K562 (cell line): ENCODE measurements around the gene POLR2L. TPM values are rescaled to one million over a fixed set of nuclear protein-coding genes. Genes with fewer than 3 reads are reported as not detected.
A peak's percentile ranks its signal among the peaks of the same experiment; 100 is the strongest.

Experiments
- ARID1B ChIP-seq: fragments of 450-650 bp; IDR thresholded peaks from 2 replicates; pipeline ENCODE4 v1.6.1; 2016; ENCODE audit warnings: antibody characterized with exemption, mild to moderate bottlenecking, inconsistent platforms
- EP400 ChIP-seq: fragments of 450-650 bp; IDR thresholded peaks from 2 replicates; pipeline ENCODE4 v1.6.1; 2017; ENCODE audit warnings: antibody characterized with exemption, mild to moderate bottlenecking, moderate library complexity
- ERF ChIP-seq: fragments of 450-650 bp; formaldehyde crosslinking; IDR thresholded peaks from 2 replicates; pipeline ENCODE4 v1.4.0; 2020; ENCODE audit warnings: mild to moderate bottlenecking, mixed read lengths
- NUFIP1 ChIP-seq: fragments of 450-650 bp; IDR thresholded peaks from 2 replicates; pipeline ENCODE4 v1.6.1; 2018; ENCODE audit not compliant: partially characterized antibody
- ZNF134 ChIP-seq: fragments of 250-450 bp; sonication (Bioruptor Pico); conservative IDR thresholded peaks from 2 replicates; pipeline ENCODE4 v1.4.0; 2020
- ZNF583 ChIP-seq: fragments of 250-450 bp; sonication (Bioruptor Pico); IDR thresholded peaks from 2 replicates; pipeline ENCODE4 v1.4.0; 2020
- ZNF584 ChIP-seq: fragments of 200-800 bp; sonication (Bioruptor generic); IDR thresholded peaks from 2 replicates; pipeline ENCODE4 v1.6.1; 2016; ENCODE audit warnings: low read depth, mild to moderate bottlenecking, missing genetic modification characterization, missing compliant biosample characterization
- polyA plus RNA-seq, 8 experiments: library from polyadenylated mRNA; depleted of rRNA in 4 of 8; stranded (reverse) in 5 of 8; unstranded in 3 of 8; fragments of >200 nt; fragmentation: Nextera tagmentation in 2 of 8; fragmentation: Illumina TruSeq in 1 of 8; extraction: Ambion mirVana in 2 of 8; extraction: Trizol in 1 of 8; gene quantifications; 2 replicates each; pipeline versions ENCODE4 v1.2.1 to v1.2.3, GENCODE V29; 2011 to 2014; ENCODE audit warnings: inconsistent platforms in 1 of 8, missing spikeins in 1 of 8
- total RNA-seq, 7 experiments: library from RNA; depleted of rRNA in 6 of 7; stranded (reverse); fragments of >200 nt in 6 of 7; fragmentation: Illumina TruSeq in 2 of 7; extraction: Trizol in 2 of 7; gene quantifications; 2 replicates each; pipeline versions ENCODE4 v1.2.1 to v1.2.3, GENCODE V29; 2011 to 2021; ENCODE audit warnings: low replicate concordance in 1 of 7
- TF ChIP-seq, protein P1 (sequence below): fragments of 250-450 bp; sonication (Bioruptor Pico); IDR thresholded peaks from 2 replicates; pipeline ENCODE4 v1.5.0; 2021; ENCODE audit warnings: mild to moderate bottlenecking, moderate library complexity
- TF ChIP-seq, protein P2 (sequence below): IDR thresholded peaks from 2 replicates; pipeline ENCODE4 v1.6.1; 2016; ENCODE audit warnings: missing genetic modification characterization, missing compliant biosample characterization
- TF ChIP-seq, protein P3 (sequence below), 2 experiments: fragments of 450-650 bp; IDR thresholded peaks; 2 replicates each; pipeline ENCODE4 v1.6.1; 2016; ENCODE audit warnings: mild to moderate bottlenecking in 2 of 2, borderline replicate concordance in 1 of 2, low read depth in 1 of 2, moderate library complexity in 1 of 2
- TF ChIP-seq, protein P4 (sequence below): fragments of 250-450 bp; sonication (Bioruptor Pico); IDR thresholded peaks from 2 replicates; pipeline ENCODE4 v1.5.1; 2021; ENCODE audit warnings: mild to moderate bottlenecking
- TF ChIP-seq, protein P5 (sequence below): fragments of 250-450 bp; sonication (Bioruptor Pico); IDR thresholded peaks from 2 replicates; pipeline ENCODE4 v1.5.0; 2021

The POLR2L gene
- total and polyA plus RNA-seq, 9 of the 15 experiments (the other 6 are each of a cell fraction or from before 2014, with no cell fraction given): 38.3 to 688 (median 108) TPM

DNA sequence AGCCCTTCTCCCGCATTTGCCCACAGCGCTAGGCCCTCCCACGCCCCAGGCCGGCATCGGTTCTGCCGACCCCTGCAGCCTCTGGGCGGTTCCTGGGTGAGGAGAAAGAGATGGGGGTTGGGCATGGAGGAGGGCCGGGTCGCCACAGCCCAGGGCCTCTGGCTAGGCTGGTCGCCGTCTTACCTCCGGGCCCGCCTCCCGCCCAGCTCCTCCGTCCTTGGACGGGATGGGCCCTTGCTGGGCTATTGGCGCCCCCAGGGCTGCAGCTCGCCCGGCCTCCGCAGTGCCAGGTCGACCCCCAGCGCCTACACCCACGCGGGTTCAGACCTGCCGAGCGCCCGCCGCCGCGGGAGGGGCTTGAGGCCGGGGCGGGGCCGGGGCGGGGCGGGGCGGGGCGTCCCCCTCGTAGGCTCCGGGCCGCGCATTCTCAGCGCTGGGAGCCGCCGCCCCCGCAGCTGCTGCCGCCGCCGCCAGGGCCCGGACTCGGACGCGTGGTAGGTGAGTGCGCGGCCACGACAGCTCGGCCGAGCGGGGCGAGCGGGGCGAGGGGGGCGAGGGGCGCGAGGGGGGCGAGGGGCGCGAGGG lies 9.7 kb downstream of the POLR2L start, which contains the start of gene CD151 (continued):
- TF ChIP-seq, protein P1, sequence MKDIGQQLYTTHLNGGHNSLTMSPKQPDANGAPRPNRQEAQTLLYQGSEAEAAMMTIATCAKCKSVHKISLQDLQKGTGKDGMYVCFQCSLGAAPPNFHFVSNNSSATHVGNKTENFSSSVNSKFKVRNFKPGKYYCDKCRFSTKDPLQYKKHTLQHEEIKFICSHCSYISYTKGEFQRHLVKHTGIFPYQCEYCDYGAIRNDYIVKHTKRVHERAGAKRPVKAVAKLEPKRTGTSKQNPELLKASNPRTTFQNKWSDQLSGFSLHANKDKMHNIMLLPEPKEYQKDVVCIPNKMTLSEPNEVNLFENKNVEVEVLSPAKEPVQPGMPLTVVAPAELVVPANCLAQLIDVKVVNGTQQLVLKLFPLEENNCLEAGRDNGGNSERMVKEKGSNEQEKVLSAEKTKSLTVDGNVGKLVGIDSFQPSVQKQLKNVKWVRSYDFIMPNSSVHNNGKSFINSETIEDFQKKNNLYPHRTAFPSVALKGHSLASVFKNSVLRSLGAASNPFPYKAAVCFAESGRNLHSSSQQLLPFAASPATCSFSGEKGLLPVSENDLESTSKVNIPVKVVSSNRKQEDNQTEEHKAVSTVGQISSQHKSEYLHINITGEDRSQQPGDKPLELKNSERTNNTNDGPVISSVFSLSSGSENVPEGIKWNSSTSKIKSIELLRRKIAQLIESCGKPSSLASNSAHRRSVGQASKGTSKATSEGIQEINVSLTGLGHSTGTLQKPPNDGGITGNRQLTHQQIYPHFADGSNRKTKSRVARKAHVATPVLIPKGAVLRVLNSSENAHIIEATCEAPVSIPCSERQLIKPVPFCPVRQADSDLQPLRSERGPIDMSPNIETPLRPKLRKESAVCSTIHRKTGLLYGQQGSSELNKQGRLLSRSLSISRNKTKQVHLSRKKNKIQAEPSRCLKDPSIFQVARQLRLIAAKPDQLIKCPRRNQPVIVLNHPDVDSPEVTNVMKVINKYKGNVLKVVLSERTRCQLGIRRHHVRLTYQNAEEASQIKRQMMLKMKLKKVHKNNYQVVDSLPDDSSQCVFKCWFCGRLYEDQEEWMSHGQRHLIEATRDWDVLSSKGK (CRISPR knock-in tag): no peak
- TF ChIP-seq ZNF134 (CRISPR knock-in tag) (no peak), ZNF584 (CRISPR knock-in tag) (no peak), EP400 (peak; percentile 55; the same call in 1 of the 2 replicates), ERF (CRISPR knock-in tag) (0 out of 2 replicates have a peak, but pooled peaks have one; percentile 54), ZNF583 (CRISPR knock-in tag) (no peak), NUFIP1 (no peak), ARID1B (0 out of 2 replicates have a peak, but pooled peaks have one; percentile 30)
- TF ChIP-seq, protein P2, sequence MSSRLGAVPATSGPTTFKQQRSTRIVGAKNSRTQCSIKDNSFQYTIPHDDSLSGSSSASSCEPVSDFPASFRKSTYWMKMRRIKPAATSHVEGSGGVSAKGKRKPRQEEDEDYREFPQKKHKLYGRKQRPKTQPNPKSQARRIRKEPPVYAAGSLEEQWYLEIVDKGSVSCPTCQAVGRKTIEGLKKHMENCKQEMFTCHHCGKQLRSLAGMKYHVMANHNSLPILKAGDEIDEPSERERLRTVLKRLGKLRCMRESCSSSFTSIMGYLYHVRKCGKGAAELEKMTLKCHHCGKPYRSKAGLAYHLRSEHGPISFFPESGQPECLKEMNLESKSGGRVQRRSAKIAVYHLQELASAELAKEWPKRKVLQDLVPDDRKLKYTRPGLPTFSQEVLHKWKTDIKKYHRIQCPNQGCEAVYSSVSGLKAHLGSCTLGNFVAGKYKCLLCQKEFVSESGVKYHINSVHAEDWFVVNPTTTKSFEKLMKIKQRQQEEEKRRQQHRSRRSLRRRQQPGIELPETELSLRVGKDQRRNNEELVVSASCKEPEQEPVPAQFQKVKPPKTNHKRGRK (tag): no peak
- TF ChIP-seq, protein P3, sequence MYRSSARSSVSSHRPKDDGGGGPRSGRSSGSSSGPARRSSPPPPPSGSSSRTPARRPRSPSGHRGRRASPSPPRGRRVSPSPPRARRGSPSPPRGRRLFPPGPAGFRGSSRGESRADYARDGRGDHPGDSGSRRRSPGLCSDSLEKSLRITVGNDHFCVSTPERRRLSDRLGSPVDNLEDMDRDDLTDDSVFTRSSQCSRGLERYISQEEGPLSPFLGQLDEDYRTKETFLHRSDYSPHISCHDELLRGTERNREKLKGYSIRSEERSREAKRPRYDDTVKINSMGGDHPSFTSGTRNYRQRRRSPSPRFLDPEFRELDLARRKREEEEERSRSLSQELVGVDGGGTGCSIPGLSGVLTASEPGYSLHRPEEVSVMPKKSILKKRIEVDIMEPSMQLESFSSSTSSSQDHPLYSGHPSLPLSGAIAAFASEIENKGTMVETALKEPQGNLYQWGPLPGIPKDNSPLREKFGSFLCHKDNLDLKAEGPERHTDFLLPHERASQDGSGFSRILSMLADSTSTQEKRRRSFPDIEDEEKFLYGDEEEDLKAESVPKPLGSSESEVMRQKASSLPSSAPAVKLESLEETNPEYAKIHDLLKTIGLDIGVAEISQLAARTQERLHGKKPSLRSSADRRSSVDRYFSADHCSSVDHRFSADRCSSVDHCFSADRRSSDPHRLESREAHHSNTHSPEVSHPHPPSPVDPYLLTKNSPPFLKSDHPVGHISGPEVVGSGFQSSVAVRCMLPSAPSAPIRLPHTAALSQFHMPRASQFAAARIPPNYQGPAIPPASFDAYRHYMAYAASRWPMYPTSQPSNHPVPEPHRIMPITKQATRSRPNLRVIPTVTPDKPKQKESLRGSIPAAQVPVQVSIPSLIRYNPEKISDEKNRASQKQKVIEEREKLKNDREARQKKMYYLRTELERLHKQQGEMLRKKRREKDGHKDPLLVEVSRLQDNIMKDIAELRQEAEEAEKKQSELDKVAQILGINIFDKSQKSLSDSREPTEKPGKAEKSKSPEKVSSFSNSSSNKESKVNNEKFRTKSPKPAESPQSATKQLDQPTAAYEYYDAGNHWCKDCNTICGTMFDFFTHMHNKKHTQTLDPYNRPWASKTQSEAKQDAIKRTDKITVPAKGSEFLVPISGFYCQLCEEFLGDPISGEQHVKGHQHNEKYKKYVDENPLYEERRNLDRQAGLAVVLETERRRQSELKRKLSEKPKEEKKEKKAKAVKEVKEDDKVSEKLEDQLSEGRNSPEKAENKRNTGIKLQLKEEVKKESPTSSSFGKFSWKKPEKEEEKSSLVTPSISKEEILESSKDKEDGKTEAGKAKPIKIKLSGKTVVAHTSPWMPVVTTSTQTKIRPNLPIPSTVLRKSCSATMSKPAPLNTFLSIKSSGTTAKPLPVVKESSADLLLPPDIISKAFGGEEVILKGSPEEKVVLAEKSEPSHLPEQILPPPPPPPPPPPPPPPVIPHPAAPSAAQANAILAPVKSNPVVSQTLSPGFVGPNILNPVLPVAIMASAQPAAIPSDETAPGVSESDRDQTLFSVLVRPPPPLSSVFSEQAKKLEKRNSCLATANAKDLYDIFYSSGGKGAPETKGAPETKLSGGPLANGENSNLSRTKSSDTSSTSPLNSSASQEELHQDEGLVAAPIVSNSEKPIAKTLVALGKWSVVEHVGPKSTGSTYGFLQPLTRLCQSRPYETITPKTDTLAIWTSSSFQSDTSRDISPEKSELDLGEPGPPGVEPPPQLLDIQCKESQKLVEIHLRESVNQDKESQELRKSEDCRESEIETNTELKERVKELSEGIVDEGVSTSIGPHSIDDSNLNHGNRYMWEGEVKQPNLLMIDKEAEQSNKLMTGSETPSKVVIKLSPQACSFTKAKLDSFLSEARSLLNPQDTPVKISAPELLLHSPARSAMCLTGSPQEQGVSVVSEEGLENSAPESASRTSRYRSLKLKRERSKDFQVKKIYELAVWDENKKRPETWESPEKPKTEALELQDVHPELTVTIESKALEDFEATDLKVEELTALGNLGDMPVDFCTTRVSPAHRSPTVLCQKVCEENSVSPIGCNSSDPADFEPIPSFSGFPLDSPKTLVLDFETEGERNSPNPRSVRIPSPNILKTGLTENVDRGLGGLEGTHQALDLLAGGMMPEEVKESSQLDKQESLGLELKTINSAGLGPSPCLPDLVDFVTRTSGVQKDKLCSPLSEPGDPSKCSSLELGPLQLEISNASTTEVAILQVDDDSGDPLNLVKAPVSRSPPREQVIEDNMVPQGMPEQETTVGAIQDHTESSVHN (IDR thresholded peaks at IDR 0.05; ENCODE audit: borderline replicate concordance in 1 of 2, low read depth in 1 of 2): no peak
- TF ChIP-seq, protein P4, sequence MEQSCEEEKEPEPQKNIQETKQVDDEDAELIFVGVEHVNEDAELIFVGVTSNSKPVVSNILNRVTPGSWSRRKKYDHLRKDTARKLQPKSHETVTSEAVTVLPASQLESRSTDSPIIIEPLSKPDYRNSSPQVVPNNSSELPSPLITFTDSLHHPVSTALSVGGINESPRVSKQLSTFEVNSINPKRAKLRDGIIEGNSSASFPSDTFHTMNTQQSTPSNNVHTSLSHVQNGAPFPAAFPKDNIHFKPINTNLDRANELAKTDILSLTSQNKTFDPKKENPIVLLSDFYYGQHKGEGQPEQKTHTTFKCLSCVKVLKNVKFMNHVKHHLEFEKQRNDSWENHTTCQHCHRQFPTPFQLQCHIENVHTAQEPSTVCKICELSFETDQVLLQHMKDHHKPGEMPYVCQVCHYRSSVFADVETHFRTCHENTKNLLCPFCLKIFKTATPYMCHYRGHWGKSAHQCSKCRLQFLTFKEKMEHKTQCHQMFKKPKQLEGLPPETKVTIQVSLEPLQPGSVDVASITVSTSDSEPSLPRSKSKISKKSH (CRISPR knock-in tag): no peak
- TF ChIP-seq, protein P5, sequence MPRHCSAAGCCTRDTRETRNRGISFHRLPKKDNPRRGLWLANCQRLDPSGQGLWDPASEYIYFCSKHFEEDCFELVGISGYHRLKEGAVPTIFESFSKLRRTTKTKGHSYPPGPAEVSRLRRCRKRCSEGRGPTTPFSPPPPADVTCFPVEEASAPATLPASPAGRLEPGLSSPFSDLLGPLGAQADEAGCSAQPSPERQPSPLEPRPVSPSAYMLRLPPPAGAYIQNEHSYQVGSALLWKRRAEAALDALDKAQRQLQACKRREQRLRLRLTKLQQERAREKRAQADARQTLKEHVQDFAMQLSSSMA (CRISPR knock-in tag): no peak
